GM12878 (cell line): ENCODE results near the gene MLXIP. TPM values are rescaled to one million over a fixed set of nuclear protein-coding genes. Genes with fewer than 3 reads are reported as not detected.

Source experiments
- ATAC-seq: fragments of 200-7000 bp; cut with Tn5 transposase; 3 replicates; pipeline ENCODE4 v1.9.1; 2020; ENCODE audit warnings: mild to moderate bottlenecking, moderate library complexity
- BruUV-seq: library from RNA; stranded (reverse); fragments of 400-500 nt; replicated peaks from 2 replicates; lab custom pipeline; 2021; lab: Mats Ljungman, UMichigan
- CTCF ChIA-PET: fragments of 300-600 bp; sonication (Branson Sonifier 250); formaldehyde crosslinking; extraction: SDS; loops from one replicate; lab custom pipeline; 2021; ENCODE audit warnings: inconsistent platforms; lab: Yijun Ruan, JAX
- POLR2A ChIA-PET: fragments of 350-600 bp; formaldehyde crosslinking; extraction: SDS; loops from one replicate; lab custom pipeline; 2021; ENCODE audit warnings: inconsistent platforms; lab: Charles Lee
- RAD21 ChIA-PET: fragments of 300-600 bp; sonication (Branson Sonifier 250); formaldehyde crosslinking; loops from one replicate; lab custom pipeline; 2023; ENCODE audit warnings: antibody characterized with exemption; ENCODE audit not compliant: unreplicated experiment; lab: Charles Lee
- SMC1A ChIA-PET: fragments of 300-600 bp; sonication (Branson Sonifier 250); formaldehyde crosslinking; loops from one replicate; lab custom pipeline; 2023; ENCODE audit not compliant: unreplicated experiment, uncharacterized antibody; lab: Charles Lee
- DNase-seq: peaks from one replicate; pipeline ENCODE4 v3.0.0-alpha.2; 2011; ENCODE audit warnings: low read depth, low spot score
- FAIRE-seq: peaks from 3 replicates; lab custom pipeline; 2011; peaks lifted over from hg19 to GRCh38; lab: Jason Lieb, UNC
- H2AFZ ChIP-seq: 2 replicates; pipeline ENCODE4 v1.6.0; 2011; ENCODE audit warnings: low read depth, low read length, control low read depth; ENCODE audit not compliant: control insufficient read depth
- H3K27ac ChIP-seq: 2 replicates; pipeline ENCODE4 v1.5.1; 2011; ENCODE audit warnings: control low read depth; ENCODE audit not compliant: control insufficient read depth, insufficient read depth
- H3K27me3 ChIP-seq, 2 experiments: replicated peaks in 1 of 2; 2 replicates each; pipeline versions ENCODE4 v1.6.0 to v1.6.1; 2011; ENCODE audit warnings: low read length in 1 of 2; ENCODE audit not compliant: control insufficient read depth in 2 of 2, insufficient read depth in 2 of 2
- H3K36me3 ChIP-seq, 2 experiments: 2 replicates each; pipeline ENCODE4 v1.5.1; 2011; ENCODE audit warnings: low read length in 1 of 2; ENCODE audit not compliant: control insufficient read depth in 2 of 2, insufficient read depth in 2 of 2
- H3K4me1 ChIP-seq: 2 replicates; pipeline ENCODE4 v1.6.1; 2011; ENCODE audit warnings: mild to moderate bottlenecking, low read length, moderate library complexity, mixed read lengths; ENCODE audit not compliant: control insufficient read depth, insufficient read depth
- H3K4me2 ChIP-seq: 2 replicates; pipeline ENCODE4 v1.6.0; 2011; ENCODE audit warnings: control low read depth; ENCODE audit not compliant: control insufficient read depth, insufficient read depth
- H3K4me3 ChIP-seq: fragments of 200-600 bp; sonication (generic); 2 replicates; pipeline ENCODE4 v1.5.1; 2016
- H3K79me2 ChIP-seq: 2 replicates; pipeline ENCODE4 v1.6.0; 2011; ENCODE audit warnings: low read length; ENCODE audit not compliant: control insufficient read depth, insufficient read depth
- H3K9ac ChIP-seq: 2 replicates; pipeline ENCODE4 v1.8.0; 2011; ENCODE audit warnings: low read length, control low read depth, mixed read lengths; ENCODE audit not compliant: control insufficient read depth, insufficient read depth
- H3K9me3 ChIP-seq: replicated peaks from 3 replicates; pipeline ENCODE4 v1.5.1; 2011; ENCODE audit warnings: mild to moderate bottlenecking, low read length; ENCODE audit not compliant: control insufficient read depth, insufficient read depth
- H4K20me1 ChIP-seq: 2 replicates; pipeline ENCODE4 v1.6.0; 2011; ENCODE audit not compliant: control insufficient read depth, insufficient read depth
- CBX5 ChIP-seq: sonication (generic); IDR thresholded peaks from 2 replicates; pipeline ENCODE4 v1.6.1; 2016; ENCODE audit warnings: low read depth, moderate library complexity, mild to moderate bottlenecking, inconsistent platforms
- CEBPZ ChIP-seq: fragments of 150-350 bp; IDR thresholded peaks from 2 replicates; pipeline ENCODE4 v1.6.1; 2016; ENCODE audit warnings: low read depth, low read length
- IKZF2 ChIP-seq, 2 experiments: fragments of 450-650 bp; IDR thresholded peaks; 2 replicates each; pipeline ENCODE4 v1.6.1; 2017; ENCODE audit warnings: mild to moderate bottlenecking in 2 of 2, moderate library complexity in 2 of 2
- MEF2B ChIP-seq: fragments of 450-650 bp; IDR thresholded peaks from 2 replicates; pipeline ENCODE4 v1.6.1; 2018; ENCODE audit warnings: mild to moderate bottlenecking, moderate library complexity; ENCODE audit not compliant: partially characterized antibody, poor library complexity, severe bottlenecking
- MLLT1 ChIP-seq: fragments of 450-650 bp; IDR thresholded peaks from 2 replicates; pipeline ENCODE4 v1.6.1; 2016; ENCODE audit warnings: mild to moderate bottlenecking
- MYC ChIP-seq: IDR thresholded peaks from 2 replicates; pipeline ENCODE4 v1.6.1; 2011; ENCODE audit warnings: mild to moderate bottlenecking, low read length, moderate library complexity, inconsistent platforms; ENCODE audit not compliant: insufficient read depth, insufficient replicate concordance, insufficient read length, severe bottlenecking
- NKRF ChIP-seq: fragments of 450-650 bp; conservative IDR thresholded peaks from 2 replicates; pipeline ENCODE4 v1.6.1; 2017; ENCODE audit warnings: mild to moderate bottlenecking, moderate library complexity
- SIX5 ChIP-seq: IDR thresholded peaks from 2 replicates; pipeline ENCODE4 v1.6.1; 2011; ENCODE audit warnings: mild to moderate bottlenecking, low read depth, low read length, moderate library complexity; ENCODE audit not compliant: severe bottlenecking
- SMAD1 ChIP-seq: fragments of 450-650 bp; IDR thresholded peaks from 2 replicates; pipeline ENCODE4 v1.6.1; 2018; ENCODE audit warnings: mild to moderate bottlenecking, low read depth; ENCODE audit not compliant: partially characterized antibody
- TCF3 ChIP-seq: IDR thresholded peaks from 2 replicates; pipeline ENCODE4 v1.6.1; 2012; ENCODE audit warnings: low read depth, mild to moderate bottlenecking, low read length, borderline replicate concordance; ENCODE audit not compliant: insufficient read depth
- WGBS: methylation state at CpG from one replicate; pipeline ENCODE4 v1.1.6; 2016; ENCODE audit warnings: low lambda C conversion rate; ENCODE audit not compliant: insufficient replicate concordance, insufficient coverage; ENCODE audit errors: missing lambda C conversion rate; 5-methylcytosine and 5-hydroxymethylcytosine counted together
- in situ Hi-C: fragments of 300-500 bp; cut with MboI; formaldehyde crosslinking; loops from 9 replicates; pipeline ENCODE4 v1.14.3; 2018; ENCODE audit warnings: mixed read lengths
- intact Hi-C: fragments of 100-400 bp; cut with micrococcal nuclease; formaldehyde crosslinking; loops from one replicate; pipeline ENCODE4 v1.14.2; 2022; ENCODE audit not compliant: unreplicated experiment
- polyA plus RNA-seq, 11 experiments: library from polyadenylated mRNA; depleted of rRNA in 4 of 11; unstranded in 6 of 11; stranded (reverse) in 5 of 11; fragments of >200 nt; fragmentation: Nextera tagmentation in 4 of 11; fragmentation: Illumina TruSeq in 1 of 11; extraction: Ambion mirVana in 4 of 11; extraction: Trizol in 1 of 11; gene quantifications; 1 replicate in 1 of 11; 2 replicates in 10 of 11; pipeline versions ENCODE4 v1.2.1 to v1.2.3, GENCODE V29; 2011 to 2016; ENCODE audit warnings: inconsistent platforms in 2 of 11, missing spikeins in 2 of 11, low read depth in 1 of 11
- total RNA-seq, 4 experiments: library from RNA; depleted of rRNA in 3 of 4; stranded (reverse); fragments of >200 nt in 3 of 4; fragmentation: Illumina TruSeq in 1 of 4; extraction: Trizol in 1 of 4; gene quantifications; 2 replicates each; pipeline versions ENCODE4 v1.2.1 to v1.2.3, GENCODE V29; 2013 to 2021

Gene MLXIP
- total and polyA plus RNA-seq, 10 of the 15 experiments (the other 5 are each of a cell fraction or from before 2014, with no cell fraction given): 1.1 to 23.7 (median 7.0) TPM

- DNase-seq (no peak), ATAC-seq (no peak), FAIRE-seq (no peak)
- WGBS: 75% methylated on average over 10 of the region's 10 CpGs
- H4K20me1 ChIP-seq: no peaks in the 10 kb centered on the region
- in situ Hi-C loops: no loop called here
- CTCF ChIA-PET: interaction anchor here (1.2 to 2.2 kb wide), 4 partner anchors 10 to 44 kb away, joined by 4 to 8 read pairs (median 6); no protein-coding TSS in a partner anchor
- no TSS peak for BruUV-seq
- RAD21 ChIA-PET: interaction anchor here (0.6 kb wide), 1 partner anchor 10 kb away, joined by 4 read pairs; no protein-coding TSS in a partner anchor
- SMC1A ChIA-PET: interaction anchor here (0.7 kb wide), 1 partner anchor 16 kb away, joined by 3 read pairs; no protein-coding TSS in a partner anchor
- no peaks in the 10 kb centered on the region for H3K27me3 ChIP-seq
- H2AFZ ChIP-seq: no peak overlapping the region
- intact Hi-C loops: no loop called here
- H3K27ac ChIP-seq: no peak overlapping the region
- H3K9ac ChIP-seq: no peak overlapping the region
- H3K79me2 ChIP-seq: no peaks in the 10 kb centered on the region; the same call in 1 of the 2 replicates
- no peaks in the 10 kb centered on the region; the same call in 2 of the 3 replicates for H3K9me3 ChIP-seq
- H3K4me1 ChIP-seq: peaks cover 8% of the 10 kb centered on the region
- H3K4me3 ChIP-seq: no peak overlapping the region
- H3K36me3 ChIP-seq: no peaks in the 10 kb centered on the region; a peak in 1 of 4 replicates
- POLR2A ChIA-PET: interaction anchor here (0.6 kb wide), 2 partner anchors 29 to 441 kb away, joined by 4 to 5 read pairs; no protein-coding TSS in a partner anchor
- no peak overlapping the region for H3K4me2 ChIP-seq
- TF ChIP-seq MLLT1: no peak
- no peak for TF ChIP-seq IKZF2 (IDR thresholded peaks at IDR 0.05)
- no peak for TF ChIP-seq SIX5
- no peak for TF ChIP-seq CBX5
- TF ChIP-seq TCF3: no peak
- no peak for TF ChIP-seq MEF2B
- no peak for TF ChIP-seq MYC
- TF ChIP-seq NKRF: no peak
- TF ChIP-seq SMAD1: no peak
- TF ChIP-seq CEBPZ: no peak
These were observed 19.6 kb downstream of the MLXIP start for GRCh38 chr12:122097927-122098756.
